HepG2 (cell line): ENCODE results near the gene ZNF512B. TPM values are rescaled to one million over a fixed set of nuclear protein-coding genes. Genes with fewer than 3 reads are reported as not detected.

ENCODE experiments used
- CBFB ChIP-seq: sonication (generic); formaldehyde crosslinking; IDR thresholded peaks from 2 replicates; pipeline ENCODE4 v1.4.0; 2020; ENCODE audit warnings: missing genetic modification reagents
- CREBL2 ChIP-seq: sonication (generic); formaldehyde crosslinking; IDR thresholded peaks from 2 replicates; pipeline ENCODE4 v1.8.1; 2023; ENCODE audit warnings: missing genetic modification reagents, mild to moderate bottlenecking, borderline replicate concordance
- DBP ChIP-seq: sonication (generic); formaldehyde crosslinking; IDR thresholded peaks from 2 replicates; pipeline ENCODE4 v1.4.0; 2020; ENCODE audit warnings: missing genetic modification reagents; ENCODE audit errors: not compliant biosample characterization
- GATAD1 ChIP-seq: IDR thresholded peaks from 2 replicates; pipeline ENCODE4 v1.6.1; 2016; ENCODE audit warnings: missing genetic modification reagents, missing compliant biosample characterization
- HHEX ChIP-seq: IDR thresholded peaks from 2 replicates; pipeline ENCODE4 v1.6.1; 2016; ENCODE audit warnings: control low read depth
- MXD1 ChIP-seq: sonication (generic); formaldehyde crosslinking; IDR thresholded peaks from 2 replicates; pipeline ENCODE4 v1.4.0; 2020; ENCODE audit warnings: mild to moderate bottlenecking, missing genetic modification reagents
- NFRKB ChIP-seq: fragments of 450-650 bp; IDR thresholded peaks from 2 replicates; pipeline ENCODE4 v1.6.1; 2017
- PRDM10 ChIP-seq: sonication (generic); formaldehyde crosslinking; IDR thresholded peaks from 2 replicates; pipeline ENCODE4 v1.4.0; 2020; ENCODE audit warnings: low read depth, missing genetic modification reagents
- PRMT3 ChIP-seq: sonication (generic); formaldehyde crosslinking; IDR thresholded peaks from 2 replicates; pipeline ENCODE4 v1.8.1; 2022; ENCODE audit warnings: low read depth, mild to moderate bottlenecking, moderate library complexity, missing genetic modification reagents, borderline replicate concordance
- SNAPC2 ChIP-seq: sonication (generic); formaldehyde crosslinking; IDR thresholded peaks from 2 replicates; pipeline ENCODE4 v1.8.1; 2022; ENCODE audit warnings: mild to moderate bottlenecking, missing genetic modification reagents
- SRSF4 ChIP-seq: fragments of 200-400 bp; formaldehyde crosslinking; IDR thresholded peaks from one replicate; pipeline ENCODE4 v1.6.1; 2018; ENCODE audit warnings: mild to moderate bottlenecking, low read depth, low read length, moderate library complexity; ENCODE audit not compliant: poor library complexity, severe bottlenecking
- YEATS4 ChIP-seq: sonication (generic); formaldehyde crosslinking; IDR thresholded peaks from 2 replicates; pipeline ENCODE4 v1.4.0; 2020; ENCODE audit warnings: missing genetic modification reagents, borderline replicate concordance
- ZBTB39 ChIP-seq: sonication (generic); formaldehyde crosslinking; IDR thresholded peaks from 2 replicates; pipeline ENCODE4 v1.5.0; 2020; ENCODE audit warnings: missing genetic modification reagents
- ZBTB7B ChIP-seq: sonication (generic); formaldehyde crosslinking; IDR thresholded peaks from 2 replicates; pipeline ENCODE4 v1.4.0; 2020; ENCODE audit warnings: missing genetic modification reagents
- ZNF296 ChIP-seq: sonication (generic); formaldehyde crosslinking; conservative IDR thresholded peaks from 2 replicates; pipeline ENCODE4 v1.5.0; 2020; ENCODE audit warnings: mild to moderate bottlenecking, missing genetic modification reagents
- ZNF441 ChIP-seq: sonication (generic); formaldehyde crosslinking; IDR thresholded peaks from 2 replicates; pipeline ENCODE4 v1.7.0; 2021; ENCODE audit warnings: missing genetic modification reagents, borderline replicate concordance
- ZNF563 ChIP-seq: sonication (generic); formaldehyde crosslinking; IDR thresholded peaks from 2 replicates; pipeline ENCODE4 v1.8.0; 2022; ENCODE audit warnings: mild to moderate bottlenecking, moderate library complexity, missing genetic modification reagents
- ZNF670 ChIP-seq: sonication (generic); formaldehyde crosslinking; IDR thresholded peaks from 2 replicates; pipeline ENCODE4 v1.8.0; 2022; ENCODE audit warnings: mild to moderate bottlenecking, missing genetic modification reagents, borderline replicate concordance
- ZNF674 ChIP-seq: sonication (generic); formaldehyde crosslinking; IDR thresholded peaks from 2 replicates; pipeline ENCODE4 v1.5.0; 2020; ENCODE audit warnings: low read depth, mild to moderate bottlenecking, missing genetic modification reagents
- polyA plus RNA-seq, 8 experiments: library from polyadenylated mRNA; depleted of rRNA in 3 of 8; stranded (reverse) in 7 of 8; unstranded in 1 of 8; fragments of >200 nt; fragmentation: Illumina TruSeq in 4 of 8; extraction: Trizol in 4 of 8; gene quantifications; 2 replicates each; pipeline versions ENCODE4 v1.2.1 to v1.2.3, GENCODE V29; 2011 to 2016; ENCODE audit warnings: low read depth in 4 of 8, missing spikeins in 1 of 8, mixed read lengths in 1 of 8; ENCODE audit not compliant: insufficient read depth in 1 of 8
- total RNA-seq, 5 experiments: library from RNA; depleted of rRNA; stranded (reverse); fragments of >200 nt; fragmentation: Illumina TruSeq; extraction: Trizol; gene quantifications; 2 replicates each; pipeline ENCODE4 v1.2.3, GENCODE V29; 2016; ENCODE audit warnings: low read depth in 1 of 5
- TF ChIP-seq, protein P1 (sequence below): sonication (generic); formaldehyde crosslinking; IDR thresholded peaks from 2 replicates; pipeline ENCODE4 v1.8.1; 2023; ENCODE audit warnings: mild to moderate bottlenecking, missing genetic modification reagents, borderline replicate concordance
- TF ChIP-seq, protein P2 (sequence below): sonication (generic); formaldehyde crosslinking; IDR thresholded peaks from 2 replicates; pipeline ENCODE4 v1.8.0; 2022; ENCODE audit warnings: mild to moderate bottlenecking, missing genetic modification reagents; ENCODE audit not compliant: insufficient replicate concordance

ZNF512B gene
- total and polyA plus RNA-seq, 2 of the 13 experiments (the other 11 are each of a cell fraction or from before 2014, with no cell fraction given): 11.5 to 30.6 TPM

DNA sequence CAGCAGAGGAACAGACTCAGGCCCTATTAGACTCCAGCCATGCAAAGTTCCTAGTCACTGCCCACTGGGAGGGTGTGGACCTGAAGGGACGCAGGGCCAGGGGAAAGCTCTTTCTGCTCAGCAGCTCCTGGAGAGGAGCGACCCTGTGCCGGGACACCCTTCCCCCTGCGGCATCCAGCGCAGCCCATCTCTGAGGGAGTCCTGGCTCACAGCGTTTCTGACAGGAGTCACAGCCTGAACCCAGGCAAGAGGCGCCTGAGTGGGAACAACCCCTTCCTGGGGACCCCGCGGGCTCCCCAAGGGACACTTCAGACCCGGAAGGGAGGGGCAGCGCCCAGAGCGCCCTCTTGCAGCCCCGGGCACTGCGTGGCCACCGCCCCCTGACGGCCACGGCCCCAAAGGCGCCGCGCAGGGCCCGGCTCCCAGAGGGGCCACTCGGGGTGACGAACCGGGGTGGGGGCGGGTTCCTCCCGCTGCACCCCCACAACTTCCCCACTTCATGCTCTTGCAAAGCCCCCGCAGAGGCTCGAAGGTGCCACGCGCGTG, 14.4 kb downstream of the ZNF512B start (continued):
- TF ChIP-seq PRDM10 (CRISPR knock-in tag) (no peak), YEATS4 (CRISPR knock-in tag) (no peak), ZNF441 (CRISPR knock-in tag) (no peak), ZNF670 (CRISPR knock-in tag) (0 out of 2 replicates have a peak, but pooled peaks have one; percentile 86), ZBTB39 (CRISPR knock-in tag) (no peak), CBFB (CRISPR knock-in tag) (no peak; the same call in 1 of the 2 replicates), CREBL2 (CRISPR knock-in tag) (no peak), DBP (CRISPR knock-in tag) (no peak), PRMT3 (no peak), SNAPC2 (CRISPR knock-in tag) (0 out of 2 replicates have a peak, but pooled peaks have one; percentile 3), HHEX (CRISPR knock-in tag) (0 out of 2 replicates have a peak, but pooled peaks have one; percentile 20), ZBTB7B (CRISPR knock-in tag) (no peak), SRSF4 (no peak), MXD1 (CRISPR knock-in tag) (no peak), NFRKB (no peak), ZNF296 (CRISPR knock-in tag) (peak; percentile 66; the same call in 1 of the 2 replicates), GATAD1 (CRISPR knock-in tag) (no peak), ZNF674 (CRISPR knock-in tag) (no peak), ZNF563 (CRISPR knock-in tag) (no peak)
- TF ChIP-seq, protein P1, sequence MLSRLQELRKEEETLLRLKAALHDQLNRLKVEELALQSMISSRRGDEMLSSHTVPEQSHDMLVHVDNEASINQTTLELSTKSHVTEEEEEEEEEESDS (CRISPR knock-in tag): no peak
- TF ChIP-seq, protein P2, sequence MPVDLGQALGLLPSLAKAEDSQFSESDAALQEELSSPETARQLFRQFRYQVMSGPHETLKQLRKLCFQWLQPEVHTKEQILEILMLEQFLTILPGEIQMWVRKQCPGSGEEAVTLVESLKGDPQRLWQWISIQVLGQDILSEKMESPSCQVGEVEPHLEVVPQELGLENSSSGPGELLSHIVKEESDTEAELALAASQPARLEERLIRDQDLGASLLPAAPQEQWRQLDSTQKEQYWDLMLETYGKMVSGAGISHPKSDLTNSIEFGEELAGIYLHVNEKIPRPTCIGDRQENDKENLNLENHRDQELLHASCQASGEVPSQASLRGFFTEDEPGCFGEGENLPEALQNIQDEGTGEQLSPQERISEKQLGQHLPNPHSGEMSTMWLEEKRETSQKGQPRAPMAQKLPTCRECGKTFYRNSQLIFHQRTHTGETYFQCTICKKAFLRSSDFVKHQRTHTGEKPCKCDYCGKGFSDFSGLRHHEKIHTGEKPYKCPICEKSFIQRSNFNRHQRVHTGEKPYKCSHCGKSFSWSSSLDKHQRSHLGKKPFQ (CRISPR knock-in tag): no peak
